Measurements from ENCODE around the gene C22orf42. TPM values are rescaled to one million over a fixed set of nuclear protein-coding genes. Genes with fewer than 3 reads are reported as not detected.
"Not testable (repeated sequence)": the region's sequence is repeated elsewhere in the genome, so short reads cannot be mapped to it uniquely, and the experiment has no call there.

C22orf42 gene
- total RNA-seq, 1 donor from 2014 or later: not detected

GRCh38 chr22:32142600-32142999, 16.5 kb downstream of the C22orf42 start:
- Mint-ChIP-seq H3K36me3 (ENCODE audit: low read depth) (no peaks in the 10 kb centered on the region), H3K4me3 (ENCODE audit: low read depth) (no peak overlapping the region), H3K27ac (peak overlapping the region; percentile 81), H3K4me1 (ENCODE audit: low read depth) (peaks cover 47% of the 10 kb centered on the region), H3K27me3 (ENCODE audit: low read depth) (no peaks in the 10 kb centered on the region), H3K9me3 (peaks cover 9% of the 10 kb centered on the region)
- DNase-seq (ENCODE audit: low spot score): no peak
- intact Hi-C loops (cut with micrococcal nuclease): loop anchor here (5.0 kb wide), 1 partner anchor 65 kb away; the partner anchor contains the start of gene RFPL2

- intact Hi-C loops (cut with micrococcal nuclease): loop anchor here (5.0 kb wide), 1 partner anchor 67 kb away; the partner anchor contains the start of gene RFPL2
- DNase-seq (ENCODE audit: low spot score); H3K4me3 Mint-ChIP-seq (ENCODE audit: low read depth); H3K9me3 Mint-ChIP-seq; H3K27me3 Mint-ChIP-seq (ENCODE audit: low read depth); H3K27ac Mint-ChIP-seq; H3K36me3 Mint-ChIP-seq (ENCODE audit: low read depth): not testable (repeated sequence)
- H3K4me1 Mint-ChIP-seq (ENCODE audit: low read depth): peaks cover 57% of the 10 kb centered on the region
Measured at GRCh38 chr22:32140688-32141087, 18.4 kb downstream of the C22orf42 start.

GRCh38 chr22:32138576-32138975, 20.5 kb downstream of the C22orf42 start:
- H3K27ac Mint-ChIP-seq; H3K27me3 Mint-ChIP-seq (ENCODE audit: low read depth); H3K36me3 Mint-ChIP-seq (ENCODE audit: low read depth); DNase-seq (ENCODE audit: low spot score); H3K9me3 Mint-ChIP-seq: not testable (repeated sequence)
- peaks cover 41% of the 10 kb centered on the region for H3K4me1 Mint-ChIP-seq (ENCODE audit: low read depth)
- intact Hi-C loops (cut with micrococcal nuclease): loop anchor here (2.0 kb wide), 1 partner anchor 336 kb away; the partner anchor contains the start of gene FBXO7
- peak overlapping the region; percentile 70 for H3K4me3 Mint-ChIP-seq (ENCODE audit: low read depth)

DNA sequence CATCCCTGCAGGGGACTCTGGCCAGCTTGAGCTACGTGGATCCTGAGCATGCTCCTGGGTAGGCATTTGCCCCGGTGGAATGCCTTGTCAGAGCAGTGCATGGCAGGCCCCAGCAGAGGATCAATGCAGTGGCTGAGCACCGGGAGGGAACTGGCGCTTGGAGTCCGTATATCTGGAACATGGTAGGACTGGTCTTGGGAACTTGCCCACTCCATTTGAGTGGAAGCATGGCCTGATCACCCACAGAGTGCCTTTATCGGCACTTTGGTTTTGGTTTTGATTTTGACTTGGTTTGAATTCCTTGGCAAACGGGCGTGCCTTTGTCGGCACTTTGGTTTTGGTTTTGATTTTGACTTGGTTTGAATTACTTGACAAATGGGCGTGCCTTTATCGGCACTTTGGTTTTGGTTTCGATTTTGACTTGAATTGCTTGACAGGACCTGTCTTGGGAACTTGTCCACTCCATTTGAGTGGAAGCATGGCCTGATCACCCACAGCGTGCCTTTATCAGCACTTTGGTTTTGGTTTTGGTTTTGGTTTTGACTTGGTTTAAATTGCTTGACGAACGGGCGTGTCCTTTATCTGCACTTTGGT, 21.3 kb downstream of the C22orf42 start:
- intact Hi-C loops (cut with micrococcal nuclease): loop anchor here (2.0 kb wide), 1 partner anchor 337 kb away; the partner anchor contains the start of gene FBXO7
- not testable (repeated sequence) for H3K9me3 Mint-ChIP-seq; H3K36me3 Mint-ChIP-seq (ENCODE audit: low read depth); H3K27me3 Mint-ChIP-seq (ENCODE audit: low read depth)
- Mint-ChIP-seq H3K27ac (peak overlapping the region; percentile 81), H3K4me3 (ENCODE audit: low read depth) (peak overlapping the region; percentile 70), H3K4me1 (ENCODE audit: low read depth) (peaks cover 35% of the 10 kb centered on the region)
- peak; percentile 80 for DNase-seq (ENCODE audit: low spot score)

DNA sequence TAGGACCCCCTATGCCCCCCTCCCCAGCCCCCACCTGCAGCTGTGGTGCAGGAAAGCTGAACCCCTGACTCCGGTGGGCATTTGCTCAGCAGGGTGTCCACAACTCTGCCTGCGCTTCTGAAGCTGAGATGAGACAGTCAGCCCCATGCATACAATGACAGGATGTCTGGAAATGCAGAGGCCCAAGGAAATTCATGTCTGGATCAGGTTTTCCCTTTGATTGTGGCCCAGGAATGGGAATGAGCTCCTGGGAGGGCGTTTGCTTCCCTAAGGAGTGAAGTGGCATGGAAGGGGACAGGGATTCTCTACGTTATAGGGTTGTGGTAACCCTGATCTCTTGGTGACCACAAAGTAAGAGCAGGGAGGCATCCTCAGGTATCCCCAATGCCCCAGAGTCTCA, 22.2 kb downstream of the C22orf42 start:
- DNase-seq (ENCODE audit: low spot score); H3K27ac Mint-ChIP-seq; H3K27me3 Mint-ChIP-seq (ENCODE audit: low read depth); intact Hi-C loops (cut with micrococcal nuclease); H3K9me3 Mint-ChIP-seq; H3K4me3 Mint-ChIP-seq (ENCODE audit: low read depth); H3K36me3 Mint-ChIP-seq (ENCODE audit: low read depth): not testable (repeated sequence)
- H3K4me1 Mint-ChIP-seq (ENCODE audit: low read depth): peaks cover 25% of the 10 kb centered on the region

GRCh38 chr22:32135958-32136357, 23.1 kb downstream of the C22orf42 start:
- H3K27me3 Mint-ChIP-seq (ENCODE audit: low read depth): not testable (repeated sequence)

GRCh38 chr22:32134796-32135195, 24.3 kb downstream of the C22orf42 start:
- peaks cover 19% of the 10 kb centered on the region for H3K4me1 Mint-ChIP-seq (ENCODE audit: low read depth)
- H3K36me3 Mint-ChIP-seq (ENCODE audit: low read depth); H3K4me3 Mint-ChIP-seq (ENCODE audit: low read depth); H3K27me3 Mint-ChIP-seq (ENCODE audit: low read depth); H3K27ac Mint-ChIP-seq; intact Hi-C loops (cut with micrococcal nuclease); H3K9me3 Mint-ChIP-seq; DNase-seq (ENCODE audit: low spot score): not testable (repeated sequence)

More at GRCh38 chr22:32135958-32136357, 23.1 kb downstream of the C22orf42 start:
- H3K9me3 Mint-ChIP-seq; H3K27ac Mint-ChIP-seq; H3K36me3 Mint-ChIP-seq (ENCODE audit: low read depth); H3K4me3 Mint-ChIP-seq (ENCODE audit: low read depth); DNase-seq (ENCODE audit: low spot score); intact Hi-C loops (cut with micrococcal nuclease): not testable (repeated sequence)
- peaks cover 19% of the 10 kb centered on the region for H3K4me1 Mint-ChIP-seq (ENCODE audit: low read depth)

GRCh38 chr22:32132783-32133182, 26.3 kb downstream of the C22orf42 start:
- no peak for DNase-seq (ENCODE audit: low spot score)
- Mint-ChIP-seq H3K36me3 (ENCODE audit: low read depth) (no peaks in the 10 kb centered on the region), H3K4me3 (ENCODE audit: low read depth) (no peak overlapping the region), H3K27me3 (ENCODE audit: low read depth) (peaks cover 2% of the 10 kb centered on the region), H3K4me1 (ENCODE audit: low read depth) (peaks cover 15% of the 10 kb centered on the region), H3K9me3 (no peaks in the 10 kb centered on the region), H3K27ac (no peak overlapping the region)
- intact Hi-C loops (cut with micrococcal nuclease): no loop called here

- no peak for DNase-seq (ENCODE audit: low spot score)
- Mint-ChIP-seq H3K36me3 (ENCODE audit: low read depth) (no peaks in the 10 kb centered on the region), H3K27ac (no peak overlapping the region), H3K27me3 (ENCODE audit: low read depth) (peaks cover 2% of the 10 kb centered on the region), H3K9me3 (no peaks in the 10 kb centered on the region), H3K4me3 (ENCODE audit: low read depth) (no peak overlapping the region), H3K4me1 (ENCODE audit: low read depth) (peaks cover 10% of the 10 kb centered on the region)
- intact Hi-C loops (cut with micrococcal nuclease): no loop called here
Measured at GRCh38 chr22:32132126-32132525, 27.0 kb downstream of the C22orf42 start.

- Mint-ChIP-seq H3K27me3 (ENCODE audit: low read depth) (peaks cover 2% of the 10 kb centered on the region), H3K9me3 (no peaks in the 10 kb centered on the region), H3K4me1 (ENCODE audit: low read depth) (peaks cover 5% of the 10 kb centered on the region), H3K27ac (no peak overlapping the region), H3K4me3 (ENCODE audit: low read depth) (no peak overlapping the region), H3K36me3 (ENCODE audit: low read depth) (no peaks in the 10 kb centered on the region)
- DNase-seq (ENCODE audit: low spot score): no peak
- intact Hi-C loops (cut with micrococcal nuclease): no loop called here
Measured at GRCh38 chr22:32130464-32130863, 28.6 kb downstream of the C22orf42 start.

DNA sequence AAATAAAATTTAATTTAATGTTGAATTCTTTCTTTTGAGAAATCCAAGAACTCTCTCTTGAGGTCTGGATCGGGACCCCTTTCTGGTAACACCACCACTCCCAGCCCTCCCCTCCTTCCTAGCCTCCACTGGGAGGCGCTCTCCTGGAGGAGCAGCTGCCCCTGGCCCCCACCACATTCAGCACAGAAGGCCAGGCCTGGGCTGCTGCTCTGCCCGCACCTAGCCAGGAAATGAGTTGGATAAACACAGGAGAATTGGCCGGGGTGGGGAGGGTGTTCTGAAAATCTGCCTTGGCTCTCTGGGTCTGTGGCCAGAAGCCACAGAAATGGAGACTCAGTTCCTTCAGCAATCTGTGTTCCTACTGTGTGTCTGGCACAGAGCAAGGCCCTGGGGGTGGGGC, 31.2 kb downstream of the C22orf42 start:
- intact Hi-C loops (cut with micrococcal nuclease): no loop called here
- peaks cover 9% of the 10 kb centered on the region for H3K4me1 Mint-ChIP-seq (ENCODE audit: low read depth)
- no peak for DNase-seq (ENCODE audit: low spot score)
- no peaks in the 10 kb centered on the region for H3K27me3 Mint-ChIP-seq (ENCODE audit: low read depth)
- H3K4me3 Mint-ChIP-seq (ENCODE audit: low read depth): no peak overlapping the region
- no peaks in the 10 kb centered on the region for H3K9me3 Mint-ChIP-seq
- no peaks in the 10 kb centered on the region for H3K36me3 Mint-ChIP-seq (ENCODE audit: low read depth)
- H3K27ac Mint-ChIP-seq: no peak overlapping the region

- H3K4me1 Mint-ChIP-seq (ENCODE audit: low read depth): peaks cover 5% of the 10 kb centered on the region
- H3K36me3 Mint-ChIP-seq (ENCODE audit: low read depth): no peaks in the 10 kb centered on the region
- no peak overlapping the region for H3K27ac Mint-ChIP-seq
- no peak overlapping the region for H3K4me3 Mint-ChIP-seq (ENCODE audit: low read depth)
- no peaks in the 10 kb centered on the region for H3K27me3 Mint-ChIP-seq (ENCODE audit: low read depth)
- DNase-seq (ENCODE audit: low spot score): no peak
- no peaks in the 10 kb centered on the region for H3K9me3 Mint-ChIP-seq
- intact Hi-C loops (cut with micrococcal nuclease): no loop called here
Measured at GRCh38 chr22:32123657-32124056, 35.4 kb downstream of the C22orf42 start.

GRCh38 chr22:32122899-32123298, 36.2 kb downstream of the C22orf42 start:
- H3K4me3 Mint-ChIP-seq (ENCODE audit: low read depth): no peak overlapping the region
- peaks cover 5% of the 10 kb centered on the region for H3K4me1 Mint-ChIP-seq (ENCODE audit: low read depth)
- no peaks in the 10 kb centered on the region for H3K9me3 Mint-ChIP-seq
- H3K36me3 Mint-ChIP-seq (ENCODE audit: low read depth): no peaks in the 10 kb centered on the region
- H3K27ac Mint-ChIP-seq: no peak overlapping the region
- DNase-seq (ENCODE audit: low spot score): no peak
- intact Hi-C loops (cut with micrococcal nuclease): no loop called here
- H3K27me3 Mint-ChIP-seq (ENCODE audit: low read depth): no peaks in the 10 kb centered on the region

Measured in activated T-helper 2 cell treated with anti-CD3 and anti-CD28 coated beads, Interferon-gamma antibody, Interleukin-2, Interleukin-4, amounts not matched to agents 10 μg/mL and 5 μg/mL and 100 μg/mL, durations not matched to agents 14 hours and 24 hours and 36 hours (primary cell).